HCT116 (cell line): ENCODE measurements around the gene COL20A1. TPM values are rescaled to one million over a fixed set of nuclear protein-coding genes. Genes with fewer than 3 reads are reported as not detected.

Source experiments
- ATAC-seq: fragments of 200-7000 bp; cut with Tn5 transposase; 2 replicates; pipeline ENCODE4 v1.9.1; 2020; ENCODE audit warnings: mild to moderate bottlenecking, moderate library complexity
- BruUV-seq: library from RNA; stranded (reverse); fragments of 400-500 nt; replicated peaks from 2 replicates; lab custom pipeline; 2021; lab: Mats Ljungman, UMichigan
- CTCF ChIA-PET: fragments of 300-600 bp; sonication (Branson Sonifier 250); formaldehyde crosslinking; loops from one replicate; lab custom pipeline; 2021; ENCODE audit warnings: antibody characterized with exemption; lab: Charles Lee
- POLR2A ChIA-PET: fragments of 300-600, 350-600 bp; sonication (Branson Sonifier 250); formaldehyde crosslinking; loops from one replicate; lab custom pipeline; 2021; ENCODE audit warnings: antibody characterized with exemption; lab: Charles Lee
- RAD21 ChIA-PET, 2 experiments: fragments of 300-600 bp; sonication (Branson Sonifier 250); formaldehyde crosslinking; loops; one replicate each; lab custom pipeline; 2023; ENCODE audit warnings: low total read pairs in 2 of 2; ENCODE audit not compliant: uncharacterized antibody in 2 of 2, unreplicated experiment in 2 of 2, low non-redundant PET in 1 of 2; lab: Charles Lee
- DNase-seq: peaks from one replicate; pipeline ENCODE4 v3.0.0-alpha.2; 2010; ENCODE audit warnings: low read depth, low spot score
- H2AFZ ChIP-seq: fragments of 200-600 bp; shearing (Covaris generic), sonication (generic); 2 replicates; pipeline ENCODE4 v1.6.1; 2017; ENCODE audit warnings: low read depth, mixed run types, mixed read lengths, antibody characterized with exemption, low read length; ENCODE audit not compliant: poor library complexity, severe bottlenecking
- H3K27ac ChIP-seq: 2 replicates; pipeline ENCODE4 v1.5.1; 2012; ENCODE audit warnings: low read depth, low read length
- H3K27me3 ChIP-seq: fragments of 200-600 bp; sonication (generic); 2 replicates; pipeline ENCODE4 v1.6.1; 2016; ENCODE audit warnings: mixed run types, low read length, mixed read lengths; ENCODE audit not compliant: insufficient read depth
- H3K36me3 ChIP-seq, 2 experiments: fragments of 200-500 bp in 1 of 2; fragments of 200-600 bp in 1 of 2; sonication (Bioruptor generic) in 1 of 2; sonication (generic) in 1 of 2; 2 replicates each; pipeline versions ENCODE4 v1.5.1 to v1.6.1; 2014 to 2016; ENCODE audit warnings: low read length in 2 of 2, inconsistent platforms in 1 of 2, mixed read lengths in 1 of 2, mixed run types in 1 of 2; ENCODE audit not compliant: insufficient read depth in 2 of 2, control insufficient read depth in 1 of 2
- H3K4me1 ChIP-seq, 2 experiments: fragments of 200-600 bp in 1 of 2; sonication (generic) in 1 of 2; 2 replicates each; pipeline versions ENCODE4 v1.5.1 to v1.6.1; 2012 to 2017; ENCODE audit warnings: low read length in 2 of 2, inconsistent platforms in 1 of 2, mild to moderate bottlenecking in 1 of 2, mixed read lengths in 1 of 2, mixed run types in 1 of 2, moderate library complexity in 1 of 2; ENCODE audit not compliant: insufficient read depth in 2 of 2, control insufficient read depth in 1 of 2
- H3K4me2 ChIP-seq: fragments of 200-600 bp; sonication (generic); 2 replicates; pipeline ENCODE4 v1.6.1; 2017; ENCODE audit warnings: mixed run types, low read length, mixed read lengths
- H3K4me3 ChIP-seq, 2 experiments: fragments of 200-600 bp in 1 of 2; sonication (generic) in 1 of 2; replicated peaks in 1 of 2; 2 replicates each; pipeline ENCODE4 v1.5.1; 2011 to 2016; ENCODE audit warnings: low read length in 2 of 2, control low read depth in 1 of 2, low read depth in 1 of 2, mild to moderate bottlenecking in 1 of 2, mixed read lengths in 1 of 2, mixed run types in 1 of 2
- H3K79me2 ChIP-seq: fragments of 200-600 bp; sonication (generic); 2 replicates; pipeline ENCODE4 v1.6.1; 2017; ENCODE audit warnings: mild to moderate bottlenecking, mixed run types, low read length, moderate library complexity, mixed read lengths; ENCODE audit not compliant: insufficient read depth
- H3K9ac ChIP-seq: fragments of 200-600 bp; sonication (generic); 2 replicates; pipeline ENCODE4 v1.6.1; 2016; ENCODE audit warnings: low read length, mixed read lengths
- H3K9me2 ChIP-seq: fragments of 200-600 bp; sonication (generic), shearing (Covaris generic); 2 replicates; pipeline ENCODE4 v1.6.1; 2017; ENCODE audit warnings: mixed run types, mild to moderate bottlenecking, moderate library complexity; ENCODE audit not compliant: insufficient read depth
- H3K9me3 ChIP-seq, 2 experiments: fragments of 200-500 bp in 1 of 2; fragments of 200-600 bp in 1 of 2; sonication (Bioruptor generic) in 1 of 2; sonication (generic) in 1 of 2; 2 replicates each; pipeline ENCODE4 v1.6.1; 2014 to 2017; ENCODE audit warnings: low read length in 2 of 2, mixed read lengths in 2 of 2, inconsistent platforms in 1 of 2, low read depth in 1 of 2, mild to moderate bottlenecking in 1 of 2, mixed run types in 1 of 2, moderate library complexity in 1 of 2; ENCODE audit not compliant: control insufficient read depth in 1 of 2, insufficient read depth in 1 of 2
- H4K20me1 ChIP-seq: fragments of 200-600 bp; sonication (generic), shearing (Covaris generic); 2 replicates; pipeline ENCODE4 v1.6.1; 2017; ENCODE audit warnings: mixed run types, mild to moderate bottlenecking, moderate library complexity; ENCODE audit not compliant: insufficient read depth
- CBX3 ChIP-seq: IDR thresholded peaks from 2 replicates; pipeline ENCODE4 v1.6.1; 2012; ENCODE audit warnings: low read depth
- POLR2A ChIP-seq: IDR thresholded peaks from 2 replicates; pipeline ENCODE4 v1.7.0; 2011; ENCODE audit warnings: borderline replicate concordance; ENCODE audit not compliant: insufficient read depth, insufficient read length; ENCODE audit errors: extremely low read depth
- RAD21 ChIP-seq: IDR thresholded peaks from 2 replicates; pipeline ENCODE4 v1.6.1; 2012; ENCODE audit warnings: low read depth, mild to moderate bottlenecking
- SP1 ChIP-seq: IDR thresholded peaks from 2 replicates; pipeline ENCODE4 v1.6.1; 2012; ENCODE audit warnings: low read depth
- SRF ChIP-seq: IDR thresholded peaks from 2 replicates; pipeline ENCODE4 v1.6.1; 2012; ENCODE audit warnings: low read depth
- YY1 ChIP-seq: IDR thresholded peaks from 2 replicates; pipeline ENCODE4 v1.6.1; 2011; ENCODE audit warnings: low read length, low read depth, moderate library complexity, mild to moderate bottlenecking; ENCODE audit not compliant: insufficient replicate concordance; ENCODE audit errors: extremely low read depth
- ZFX ChIP-seq: fragments of 450-650 bp; IDR thresholded peaks from 2 replicates; pipeline ENCODE4 v1.6.1; 2017
- intact Hi-C: fragments of 100-400 bp; cut with micrococcal nuclease; formaldehyde crosslinking; loops from 2 replicates; pipeline ENCODE4 v1.10.0; 2022
- total RNA-seq: library from RNA; stranded (reverse); gene quantifications from one replicate; pipeline ENCODE4 v1.2.1, GENCODE V29; 2021; ENCODE audit not compliant: unreplicated experiment
- TF ChIP-seq, protein P1 (sequence below): IDR thresholded peaks from 2 replicates; pipeline ENCODE4 v1.6.1; 2012
- TF ChIP-seq, protein P2 (sequence below): IDR thresholded peaks from 2 replicates; pipeline ENCODE4 v1.6.1; 2011; ENCODE audit warnings: mild to moderate bottlenecking, low read length, moderate library complexity; ENCODE audit not compliant: insufficient replicate concordance; ENCODE audit errors: extremely low read depth

COL20A1 gene
- total RNA-seq, 1 experiment from 2014 or later: 0.34 TPM

DNA sequence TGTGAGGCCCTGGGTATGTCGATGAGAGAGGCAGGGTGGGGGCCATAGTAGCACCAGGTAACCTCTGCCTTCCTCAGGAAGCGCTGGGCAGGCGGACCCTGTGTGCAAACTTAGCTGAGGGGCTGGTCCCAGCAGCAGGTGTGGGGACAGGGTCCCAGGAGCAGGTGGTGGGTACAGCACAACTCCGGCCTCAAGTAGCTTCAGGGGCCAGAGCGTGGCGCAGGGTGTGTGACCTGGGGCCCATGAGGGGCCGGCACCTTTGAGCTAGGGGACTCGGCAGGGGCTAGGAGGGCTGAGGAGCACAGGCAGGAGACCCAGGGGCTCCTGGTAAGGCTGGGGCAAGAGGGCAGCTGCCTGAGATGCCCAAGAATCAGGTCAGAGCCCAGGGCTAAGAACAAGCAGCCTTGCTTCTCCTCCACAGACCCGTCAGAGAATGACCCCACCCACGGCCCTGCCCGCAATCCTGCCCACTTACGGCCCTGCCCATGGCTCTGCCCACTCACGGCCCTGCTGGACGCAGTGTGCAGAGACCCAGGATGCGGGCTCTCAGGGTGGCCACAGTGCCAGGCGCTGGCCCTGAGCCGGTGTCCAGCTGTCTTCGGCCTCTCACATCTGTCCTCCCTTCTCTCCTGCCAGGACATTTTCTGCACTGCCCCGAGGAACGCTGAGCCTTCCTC is 37.2 kb downstream of the COL20A1 start:
- no TSS peak for BruUV-seq
- Histone ChIP-seq H3K4me1 (peaks cover 0 to 8% of the 10 kb centered on the region in 2 experiments; a peak in 2 of 4 replicates), H3K9me2 (no peaks in the 10 kb centered on the region), H3K9ac (no peak overlapping the region), H3K4me3 (no peak overlapping the region), H3K79me2 (no peaks in the 10 kb centered on the region), H3K27me3 (no peaks in the 10 kb centered on the region), H3K4me2 (no peak overlapping the region), H3K9me3 (peaks cover 3 to 4% of the 10 kb centered on the region in 2 experiments; a peak in 1 of 4 replicates), H3K36me3 (no peaks in the 10 kb centered on the region), H2AFZ (no peak overlapping the region), H3K27ac (no peak overlapping the region), H4K20me1 (no peaks in the 10 kb centered on the region)
- RAD21 ChIA-PET: no interaction called here
- ATAC-seq: no peak
- DNase-seq: no peak
- intact Hi-C loops: no loop called here
- POLR2A ChIA-PET: no interaction called here
- CTCF ChIA-PET: no interaction called here
- TF ChIP-seq RAD21 (no peak), ZFX (no peak), CBX3 (no peak), SP1 (no peak), POLR2A (no peak), SRF (no peak), YY1 (no peak)
- TF ChIP-seq, protein P1, sequence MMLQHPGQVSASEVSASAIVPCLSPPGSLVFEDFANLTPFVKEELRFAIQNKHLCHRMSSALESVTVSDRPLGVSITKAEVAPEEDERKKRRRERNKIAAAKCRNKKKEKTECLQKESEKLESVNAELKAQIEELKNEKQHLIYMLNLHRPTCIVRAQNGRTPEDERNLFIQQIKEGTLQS: no peak
- TF ChIP-seq, protein P2, sequence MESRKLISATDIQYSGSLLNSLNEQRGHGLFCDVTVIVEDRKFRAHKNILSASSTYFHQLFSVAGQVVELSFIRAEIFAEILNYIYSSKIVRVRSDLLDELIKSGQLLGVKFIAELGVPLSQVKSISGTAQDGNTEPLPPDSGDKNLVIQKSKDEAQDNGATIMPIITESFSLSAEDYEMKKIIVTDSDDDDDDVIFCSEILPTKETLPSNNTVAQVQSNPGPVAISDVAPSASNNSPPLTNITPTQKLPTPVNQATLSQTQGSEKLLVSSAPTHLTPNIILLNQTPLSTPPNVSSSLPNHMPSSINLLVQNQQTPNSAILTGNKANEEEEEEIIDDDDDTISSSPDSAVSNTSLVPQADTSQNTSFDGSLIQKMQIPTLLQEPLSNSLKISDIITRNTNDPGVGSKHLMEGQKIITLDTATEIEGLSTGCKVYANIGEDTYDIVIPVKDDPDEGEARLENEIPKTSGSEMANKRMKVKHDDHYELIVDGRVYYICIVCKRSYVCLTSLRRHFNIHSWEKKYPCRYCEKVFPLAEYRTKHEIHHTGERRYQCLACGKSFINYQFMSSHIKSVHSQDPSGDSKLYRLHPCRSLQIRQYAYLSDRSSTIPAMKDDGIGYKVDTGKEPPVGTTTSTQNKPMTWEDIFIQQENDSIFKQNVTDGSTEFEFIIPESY: no peak
